HG03565 (cell line): Measurements from ENCODE around the gene PKMYT1.
"Not testable (repeated sequence)": the region's sequence is repeated elsewhere in the genome, so short reads cannot be mapped to it uniquely, and the experiment has no call there.

Experiments
- ATAC-seq: cut with Tn5 transposase; IDR thresholded peaks from one replicate; pipeline ENCODE4 v1.9.1; 2021; ENCODE audit warnings: mild to moderate bottlenecking, moderate library complexity; ENCODE audit not compliant: unreplicated experiment

Gene PKMYT1

DNA sequence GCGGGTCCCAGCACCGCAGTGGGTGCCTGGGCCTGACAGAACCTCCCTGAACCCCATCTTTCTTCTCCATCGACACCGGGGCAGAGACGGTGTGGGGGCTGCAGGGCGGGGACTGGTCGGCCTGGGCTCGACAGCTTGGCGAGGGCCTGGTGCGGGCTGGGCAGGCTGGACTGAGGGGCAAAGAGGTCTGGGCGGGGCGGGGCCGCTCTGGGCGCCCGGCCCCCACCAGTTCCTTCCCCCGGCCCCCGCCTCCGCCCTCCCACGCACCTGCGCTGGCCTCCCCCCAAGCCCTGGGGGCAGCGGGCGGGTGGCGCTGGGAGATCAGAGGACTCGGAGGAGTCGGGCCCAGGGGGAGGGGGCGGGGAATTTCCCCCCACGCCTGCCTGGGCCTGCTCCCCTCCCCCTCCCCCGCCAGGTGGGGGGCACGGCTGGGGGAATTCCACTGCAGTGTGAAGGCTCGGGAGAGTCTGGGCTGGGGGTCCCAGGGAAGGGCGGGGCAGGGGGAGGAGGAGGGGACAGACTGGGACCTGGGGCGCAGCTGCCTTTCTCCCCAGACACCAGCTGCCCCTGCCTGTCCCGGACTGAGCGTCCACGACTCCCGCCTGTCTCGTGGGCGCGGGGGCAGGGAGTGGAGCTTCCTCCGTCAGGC lies 17.0 kb downstream of the PKMYT1 start:
- no peak for ATAC-seq

DNA sequence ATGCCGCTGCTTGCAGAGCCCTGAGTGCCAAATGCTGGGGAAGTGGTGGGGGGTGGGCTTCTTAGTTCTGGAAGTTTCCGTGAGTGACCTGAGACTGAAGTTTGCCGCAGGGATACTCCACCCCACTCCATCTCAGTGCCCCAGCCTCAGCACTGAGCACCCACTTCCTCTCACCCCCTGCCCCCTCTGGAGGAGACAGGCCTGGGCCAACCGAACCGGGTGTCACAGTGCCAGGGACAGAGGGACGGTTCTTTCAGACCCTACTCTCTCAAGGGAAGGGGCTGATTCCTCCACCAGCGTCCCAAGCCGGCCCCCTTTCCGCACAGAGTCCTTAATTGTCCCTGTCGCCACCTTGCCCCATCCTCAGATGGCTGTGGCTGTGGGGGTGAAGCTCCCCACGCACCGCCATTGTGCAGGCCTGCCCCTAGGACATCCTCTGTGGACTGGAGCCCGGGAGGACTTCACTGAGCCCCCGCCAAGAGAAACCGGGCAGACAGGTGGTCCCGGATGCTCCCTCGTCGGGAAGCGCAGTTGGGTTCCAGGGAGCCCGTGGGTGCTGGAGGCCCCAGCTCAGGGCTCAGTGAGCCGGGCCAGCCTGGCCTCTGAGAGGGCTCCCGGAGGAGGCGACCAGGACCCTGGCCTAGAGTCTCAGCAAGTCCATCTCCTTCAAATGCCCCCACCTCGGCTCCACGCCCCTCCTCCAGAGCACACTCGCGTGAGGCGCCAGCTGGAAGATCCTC lies 17.7 kb downstream of the PKMYT1 start:
- no peak for ATAC-seq

DNA sequence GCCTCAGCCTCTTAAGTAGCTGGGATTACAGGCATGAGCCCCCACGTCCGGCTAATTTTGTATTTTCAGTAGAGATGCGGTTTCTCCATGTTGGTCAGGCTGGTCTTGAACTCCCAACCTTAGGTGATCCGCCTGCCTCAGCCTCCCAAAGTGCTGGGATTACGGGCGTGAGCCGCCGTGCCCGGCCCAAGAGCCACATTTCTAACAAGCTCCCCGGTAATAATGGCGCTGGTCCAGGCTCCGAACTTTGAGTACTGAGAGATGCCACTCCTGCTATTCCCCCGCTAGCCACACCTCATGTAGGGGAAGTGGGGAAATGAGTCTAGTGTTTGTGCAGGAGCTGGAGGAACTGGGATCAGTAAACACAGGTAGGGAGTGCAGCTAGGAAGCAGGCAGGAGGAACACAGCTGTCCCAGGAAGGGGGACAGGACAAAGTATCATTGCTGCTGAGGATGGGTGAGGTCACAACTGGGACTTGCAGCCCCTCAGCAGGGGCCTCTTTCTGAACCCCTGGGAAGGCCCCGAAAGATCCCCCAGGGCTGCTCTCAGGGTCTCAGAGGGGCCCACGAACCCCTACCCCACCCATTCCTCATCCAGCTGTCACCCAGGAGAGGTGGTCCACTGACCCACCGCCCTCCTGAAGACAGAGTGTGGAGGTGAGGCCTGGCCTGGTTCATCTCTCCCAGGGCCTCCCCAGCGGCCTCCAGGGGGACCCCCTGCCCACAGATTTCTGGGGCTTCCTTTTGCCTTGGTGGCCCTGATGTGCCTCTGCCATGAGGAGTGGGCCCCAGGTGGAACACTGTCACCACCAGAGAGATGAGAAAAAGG lies 19.8 kb downstream of the PKMYT1 start:
- ATAC-seq, result no peak

DNA sequence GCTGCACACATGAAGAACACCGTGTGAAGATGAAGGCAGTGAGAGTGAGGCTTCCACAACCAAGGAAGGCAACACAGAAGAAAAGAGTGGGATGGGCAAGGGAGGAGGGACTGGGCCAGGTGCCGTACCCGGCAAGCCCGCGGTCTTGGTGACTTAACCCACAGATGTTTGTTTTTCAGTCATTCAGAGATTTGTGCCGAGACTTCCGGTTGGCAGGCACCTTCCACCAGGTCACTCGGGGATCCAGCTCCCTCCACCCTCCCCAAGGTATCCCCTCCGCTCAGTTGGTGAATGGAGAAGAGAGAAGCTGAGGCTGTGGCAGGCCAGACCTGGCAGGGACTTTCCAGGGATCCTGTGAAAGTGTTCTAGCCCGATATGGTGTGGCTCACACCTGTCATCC lies 21.0 kb downstream of the PKMYT1 start:
- ATAC-seq, result no peak

DNA sequence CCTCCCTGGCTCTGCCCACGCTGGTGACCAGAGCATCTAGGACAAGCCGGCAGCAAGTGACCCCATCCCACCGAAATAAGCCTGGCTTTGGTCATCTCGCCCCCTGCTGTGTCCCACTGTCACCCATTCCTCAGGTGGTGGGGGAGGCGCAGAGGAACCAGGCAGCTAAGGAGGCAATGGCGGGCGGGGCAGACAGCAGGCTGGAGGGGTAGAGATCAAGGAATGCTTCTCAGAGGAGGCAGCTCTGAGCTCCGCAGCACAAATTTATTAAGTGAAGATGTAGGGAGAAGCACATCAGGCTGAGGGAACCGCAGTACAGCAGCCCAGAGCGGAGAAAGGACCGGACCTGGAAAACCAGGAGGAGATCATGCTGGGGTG lies 23.7 kb downstream of the PKMYT1 start:
- ATAC-seq, result no peak

DNA sequence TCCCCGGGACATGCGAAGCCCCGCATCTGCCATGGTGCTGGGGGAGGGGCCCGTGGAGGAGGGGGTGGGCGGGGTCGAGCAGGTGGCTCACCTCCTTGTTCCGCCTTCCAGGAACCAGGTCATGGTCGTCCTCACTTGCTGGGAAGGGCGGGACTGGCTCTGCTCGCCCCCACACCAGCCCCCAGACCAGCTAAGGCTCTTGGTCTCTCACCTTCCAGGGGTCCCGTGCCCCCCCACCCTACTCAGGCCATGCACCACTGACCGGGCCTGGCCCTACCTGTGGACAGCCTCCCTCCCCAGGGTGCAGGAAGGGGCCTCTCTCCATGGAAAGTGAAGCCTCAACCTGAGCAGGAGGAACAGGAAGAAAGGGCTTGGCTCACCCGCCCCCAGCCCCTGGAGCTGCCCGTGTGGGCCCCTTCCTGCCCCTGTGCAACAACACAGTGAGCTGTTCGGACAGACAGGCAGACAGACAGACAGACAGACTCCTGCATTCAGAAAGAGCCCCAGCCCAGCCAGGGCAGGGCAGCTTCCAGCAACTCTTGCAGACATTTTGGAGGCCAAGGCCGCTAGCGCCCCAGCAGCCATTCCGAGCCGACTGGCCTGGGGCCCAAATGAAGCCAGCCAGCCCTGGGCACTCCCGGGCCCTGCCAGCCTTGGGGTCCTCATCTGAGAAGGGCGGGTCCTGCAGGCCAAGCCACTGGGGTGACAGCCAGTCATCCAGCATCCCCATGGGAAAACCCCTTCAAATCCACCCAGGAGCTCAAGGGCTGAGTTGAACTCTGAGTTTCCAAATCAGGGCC lies 24.3 kb downstream of the PKMYT1 start:
- no peak for ATAC-seq

DNA sequence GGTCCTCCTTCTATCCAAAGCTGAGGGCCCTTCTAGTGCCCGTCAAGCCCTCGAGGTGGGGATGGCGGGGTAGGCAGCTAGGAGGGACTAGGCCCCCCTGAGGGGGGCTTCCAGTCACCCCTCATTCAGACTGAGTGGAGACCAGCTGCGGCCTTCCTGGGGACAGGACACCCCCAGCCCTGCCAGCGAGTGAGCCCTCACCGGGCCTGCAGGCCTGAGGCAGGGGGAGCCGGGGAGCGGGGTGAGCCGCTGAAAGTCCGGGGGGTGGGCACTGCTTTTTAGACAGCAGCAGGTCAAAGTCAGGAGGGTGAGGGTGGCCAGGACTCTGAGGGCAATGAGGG lies 24.8 kb downstream of the PKMYT1 start:
- no peak for ATAC-seq

DNA sequence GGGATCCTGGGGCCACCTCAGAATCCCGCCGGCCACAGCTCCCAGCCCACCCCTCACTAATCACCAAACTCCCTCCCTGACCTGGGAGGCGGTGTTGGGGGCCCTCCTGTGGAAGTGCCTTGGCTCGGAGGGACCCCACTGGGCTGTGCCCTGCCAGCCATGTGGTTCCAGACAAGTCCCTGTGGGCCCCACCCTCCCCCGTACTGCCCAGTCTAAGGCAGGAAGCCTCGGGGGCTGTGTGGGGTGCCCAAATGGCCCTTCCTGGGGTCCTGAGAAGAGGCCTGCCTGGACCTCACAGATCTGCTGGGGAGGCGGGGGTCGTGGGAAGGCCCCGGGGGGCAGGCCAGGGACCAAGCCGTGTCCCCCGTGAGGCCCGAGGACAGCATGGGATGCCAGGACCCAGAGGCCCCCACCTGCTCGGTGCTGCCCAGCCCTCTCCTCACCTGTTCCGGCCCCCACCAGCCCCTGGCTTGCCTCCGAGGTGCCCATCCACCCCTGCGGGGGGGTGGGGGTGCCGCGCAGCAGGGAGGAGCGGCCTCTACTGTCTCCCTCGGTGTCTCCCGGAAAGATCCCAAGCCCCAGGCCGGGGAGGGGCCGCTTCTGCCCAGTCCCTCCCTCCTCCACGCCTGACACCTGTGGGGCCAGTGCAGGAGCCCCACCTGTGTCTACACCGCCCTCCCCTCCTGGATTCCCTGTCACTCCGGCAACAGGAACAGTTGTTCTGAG lies 25.4 kb downstream of the PKMYT1 start:
- ATAC-seq, result no peak

DNA sequence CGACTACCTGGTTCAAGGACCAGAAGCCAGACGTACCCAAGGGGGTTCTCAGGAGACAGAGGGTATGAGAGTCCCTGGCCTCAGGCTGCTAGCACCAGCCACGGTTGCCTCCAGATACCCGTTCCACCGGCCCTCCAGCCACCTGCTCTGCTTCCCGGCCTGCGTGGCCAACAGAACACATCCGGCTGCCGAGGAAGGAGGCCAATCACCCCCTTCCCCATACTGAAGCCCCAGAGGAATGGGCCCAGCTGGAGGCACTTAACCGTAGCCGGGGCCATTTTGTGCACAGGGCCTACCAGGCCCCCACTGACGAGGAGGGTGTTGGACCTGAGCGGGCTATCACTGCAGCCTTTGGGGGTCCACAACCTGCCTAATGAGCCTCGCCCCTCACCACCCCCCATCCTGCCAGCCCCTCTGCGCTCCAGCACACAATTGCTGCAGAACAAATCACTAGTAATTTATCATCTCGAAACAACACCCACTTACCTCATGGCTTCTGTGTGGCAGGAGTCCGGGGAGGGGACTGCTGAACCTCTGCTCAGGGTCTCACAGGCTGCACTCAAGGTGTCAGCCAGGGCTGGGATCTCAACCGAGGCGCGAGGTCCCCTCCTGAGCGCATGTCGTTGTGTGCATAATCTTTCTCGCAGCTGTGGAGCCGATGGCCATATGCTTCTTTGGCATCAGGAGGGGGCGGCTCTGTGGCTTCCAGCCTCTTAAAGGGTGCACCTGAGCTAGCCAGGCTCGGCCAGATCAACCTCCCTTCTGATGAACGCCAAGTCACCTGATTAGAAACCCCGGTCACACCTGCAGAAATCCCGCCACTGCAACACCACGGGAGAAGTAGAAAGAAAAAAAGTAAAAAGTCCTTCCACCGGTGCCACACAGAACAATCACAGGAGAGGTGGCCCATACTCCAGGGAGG lies 26.3 kb downstream of the PKMYT1 start:
- no peak for ATAC-seq

DNA sequence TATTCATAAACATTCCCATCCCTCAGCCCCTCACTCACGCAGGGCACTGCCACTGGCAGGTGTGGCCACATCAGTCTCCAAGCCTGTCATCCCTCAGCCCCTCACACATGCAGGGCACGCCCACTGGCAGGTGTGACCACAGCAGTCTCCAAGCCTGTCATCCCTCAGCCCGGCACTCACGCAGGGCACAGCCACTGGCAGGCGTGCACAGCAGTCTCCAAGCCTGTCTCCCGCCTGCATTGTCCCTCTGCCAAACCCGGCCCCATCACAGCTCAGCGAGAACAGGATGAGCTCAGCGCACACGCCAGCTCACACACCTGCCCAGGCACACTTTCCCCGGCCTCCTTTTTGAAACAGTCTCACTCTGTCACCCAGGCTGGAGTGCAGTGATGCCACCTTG lies 27.6 kb downstream of the PKMYT1 start:
- no peak for ATAC-seq

DNA sequence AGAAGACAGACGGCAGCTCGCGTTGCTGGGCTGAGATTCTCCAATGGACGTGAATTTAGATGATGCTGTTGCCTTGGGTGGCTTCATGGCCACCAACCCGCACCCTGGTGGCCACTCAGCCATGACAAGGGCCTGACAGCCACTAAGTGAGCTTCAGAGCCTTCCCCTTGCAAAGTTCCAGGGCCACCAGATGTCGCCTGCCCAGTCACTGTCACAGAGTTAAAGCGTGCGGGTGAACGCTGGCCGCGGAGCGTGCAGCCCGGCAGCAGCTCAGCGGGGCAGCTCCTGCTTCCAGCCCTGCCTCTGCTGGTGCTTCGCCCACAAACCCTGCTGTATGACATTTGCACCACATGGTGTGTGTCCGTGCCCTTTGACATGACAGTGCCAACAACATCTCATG lies 29.5 kb downstream of the PKMYT1 start:
- no peak for ATAC-seq

DNA sequence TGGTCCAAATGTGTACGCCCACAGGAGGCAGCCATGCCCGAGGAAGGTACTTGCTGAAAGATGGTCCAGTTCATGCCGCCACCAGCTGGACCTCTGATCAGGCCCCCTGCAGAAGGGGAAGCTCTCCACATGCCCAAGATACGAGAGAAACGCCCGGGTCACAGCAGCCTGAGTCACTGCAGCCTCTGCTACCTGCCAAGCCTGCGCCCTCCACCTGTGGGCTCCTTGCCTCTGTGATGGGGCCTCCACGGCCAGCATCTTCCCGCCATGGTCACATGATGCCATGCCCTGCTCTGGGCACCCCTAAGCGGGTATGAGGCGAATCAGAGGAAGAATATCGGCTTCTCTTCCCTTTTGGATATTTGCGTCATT lies 29.9 kb downstream of the PKMYT1 start:
- ATAC-seq, result no peak

DNA sequence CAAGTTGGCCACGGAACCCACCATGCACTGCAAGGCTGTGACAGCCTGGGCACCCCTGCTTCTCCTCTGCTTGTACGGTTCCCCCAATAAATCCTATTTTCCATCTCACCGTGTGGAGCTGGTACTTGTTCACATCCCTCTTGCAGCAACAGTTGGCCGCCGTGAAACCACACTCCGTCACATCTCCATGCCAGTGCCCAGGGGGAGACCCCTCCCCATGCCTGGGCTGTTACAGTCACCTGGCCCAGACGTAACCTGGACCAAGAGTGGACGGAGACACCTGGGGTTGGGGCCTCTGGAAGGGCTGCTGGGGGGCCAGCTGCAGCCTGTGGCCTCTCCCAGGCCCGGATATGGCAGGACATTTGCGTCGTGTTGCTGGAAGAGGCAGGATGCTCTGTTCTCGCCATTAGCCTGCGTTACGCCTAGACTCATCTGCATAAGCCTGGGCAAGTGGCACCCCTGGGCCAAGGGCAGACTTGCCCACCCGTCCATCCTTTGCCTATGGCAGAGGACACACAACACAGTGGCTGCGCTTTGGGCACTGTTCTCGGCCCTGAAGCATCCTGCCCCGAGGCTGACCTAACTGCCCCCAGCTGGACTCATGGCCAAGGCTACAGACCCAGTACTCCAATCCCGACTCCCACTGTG lies 30.4 kb downstream of the PKMYT1 start:
- ATAC-seq, result no peak

DNA sequence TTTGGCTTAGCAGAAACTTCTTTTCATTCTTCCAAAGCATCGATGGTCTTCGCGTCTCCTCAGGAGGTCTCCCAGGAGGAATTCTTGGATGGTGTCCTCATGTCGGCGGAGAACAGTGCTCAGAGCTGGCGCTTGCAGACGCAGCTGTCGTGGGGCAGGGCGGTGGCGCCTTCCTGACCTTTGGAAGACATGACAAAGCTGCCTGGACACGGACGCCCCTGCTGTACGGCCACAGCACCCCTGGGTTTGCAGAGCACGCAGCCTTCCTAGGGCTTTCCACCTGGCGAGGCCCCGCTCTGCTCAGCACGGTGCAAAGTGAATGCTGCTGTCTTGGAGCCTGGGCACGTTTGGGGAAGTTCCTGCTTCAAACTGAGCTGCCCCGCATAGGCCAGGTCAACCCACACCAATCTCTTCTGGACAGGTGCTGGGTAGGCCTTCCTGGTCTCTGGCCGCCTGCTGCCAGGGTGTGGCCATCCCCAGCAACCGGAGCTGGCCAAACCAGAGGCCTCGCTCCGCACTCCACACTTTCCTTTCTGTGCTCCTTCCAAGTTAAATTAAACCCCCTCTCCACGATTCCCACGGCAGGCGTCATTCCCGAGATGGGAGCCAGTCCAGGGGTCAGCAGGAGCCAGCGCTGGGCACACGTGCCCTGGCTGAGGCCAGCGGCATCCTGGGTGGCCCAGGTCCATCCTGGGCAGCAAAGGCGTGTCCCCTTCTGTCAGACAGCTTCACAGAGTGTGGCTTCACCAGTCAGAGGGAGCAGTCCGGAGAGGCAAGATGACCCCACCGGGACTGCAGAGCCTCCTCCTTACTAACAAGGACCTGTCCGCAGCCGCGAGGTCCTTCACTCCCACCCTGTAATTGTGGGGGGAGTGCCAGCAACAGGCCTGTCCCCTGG lies 31.2 kb downstream of the PKMYT1 start:
- no peak for ATAC-seq

DNA sequence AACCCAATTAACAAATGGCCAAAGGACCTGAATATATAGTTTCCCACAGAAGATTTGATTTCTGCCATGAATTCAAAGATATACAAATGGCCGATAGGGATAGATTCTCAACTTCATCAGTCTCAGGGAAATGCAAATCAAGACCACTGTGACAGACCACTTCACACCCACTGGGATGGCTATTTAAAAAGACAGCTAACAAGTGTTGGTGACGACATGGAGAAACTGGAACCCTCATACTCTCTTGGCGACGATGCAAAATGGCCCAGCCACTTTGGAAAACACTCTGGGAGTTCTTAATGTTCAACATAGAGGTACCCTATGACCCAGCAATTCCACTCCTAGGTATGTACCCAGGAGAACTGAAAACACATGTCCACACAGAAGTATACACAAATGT lies 33.6 kb downstream of the PKMYT1 start:
- ATAC-seq, result no peak

DNA sequence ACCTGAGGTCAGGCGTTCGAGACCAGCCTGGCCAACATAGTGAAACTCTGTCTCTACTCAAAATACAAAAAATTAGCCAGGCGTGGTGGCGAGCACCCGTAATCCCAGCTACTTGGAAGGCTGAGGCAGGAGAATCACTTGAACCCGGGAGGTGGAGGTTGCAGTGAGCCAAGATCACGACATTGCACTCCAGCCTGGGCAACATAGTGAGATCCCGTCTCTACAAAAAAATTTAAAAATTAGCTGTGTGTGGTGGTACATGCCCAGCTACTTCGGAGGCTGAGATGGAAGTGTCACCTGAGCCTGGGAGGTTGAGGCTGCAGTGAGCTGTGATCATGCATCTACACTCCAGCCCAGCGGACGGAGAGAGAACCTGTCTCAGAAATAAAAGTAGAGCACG lies 36.5 kb downstream of the PKMYT1 start:
- not testable (repeated sequence) for ATAC-seq

DNA sequence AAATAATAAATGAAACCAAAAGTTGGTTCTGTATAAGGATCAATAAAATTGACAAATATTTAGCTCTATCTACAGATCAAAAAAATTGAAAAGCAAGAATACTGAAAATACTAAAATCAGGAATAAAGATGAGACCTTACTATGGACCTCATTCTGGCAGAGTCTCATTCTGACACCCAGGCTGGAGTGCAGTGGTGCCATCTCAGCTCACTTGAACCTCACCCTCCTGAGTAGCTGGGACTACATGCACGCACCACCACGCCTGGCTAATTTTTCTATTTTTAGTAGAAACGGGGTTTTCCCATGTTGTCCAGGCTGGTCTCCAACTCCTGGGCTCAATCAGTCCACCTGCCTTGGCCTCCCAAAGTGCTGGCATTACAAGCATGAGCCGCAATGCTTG lies 38.2 kb downstream of the PKMYT1 start:
- ATAC-seq, result no peak

DNA sequence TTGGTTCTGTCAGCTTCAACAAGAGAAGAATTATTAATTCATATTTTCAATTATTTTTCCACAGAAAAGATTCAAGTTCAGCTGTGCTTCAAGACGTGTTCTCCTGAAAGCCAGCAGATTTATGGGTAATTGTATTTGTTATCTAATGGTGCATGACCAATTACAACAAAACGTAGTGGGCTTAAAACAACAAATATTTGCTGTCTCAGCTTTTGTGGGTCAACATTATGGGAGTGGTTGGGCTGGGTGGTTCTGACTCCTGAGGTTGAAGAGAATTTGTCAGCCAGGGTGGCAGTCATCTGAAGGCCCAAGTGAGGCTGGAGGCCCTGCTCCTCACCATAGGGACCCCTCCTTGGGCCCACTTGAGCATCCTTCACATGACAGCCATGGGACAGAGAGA lies 40.3 kb downstream of the PKMYT1 start:
- no peak for ATAC-seq
